Duodenal mucosa (tissue), 2 donors: ENCODE results near the gene TYW1B.
"Not testable (repeated sequence)": the region's sequence is repeated elsewhere in the genome, so short reads cannot be mapped to it uniquely, and the experiment has no call there.

Experiments used
- H3K27ac ChIP-seq: one replicate; pipeline ENCODE4 v1.7.0; 2013; ENCODE audit warnings: low read depth, low read length
- H3K27me3 ChIP-seq, 2 donors: one replicate each; pipeline ENCODE4 v1.7.0; 2013; ENCODE audit warnings: low read length in 2 of 2, control low read depth in 1 of 2; ENCODE audit not compliant: insufficient read depth in 2 of 2, control insufficient read depth in 1 of 2
- H3K36me3 ChIP-seq, 2 donors: one replicate each; pipeline ENCODE4 v1.7.0; 2013; ENCODE audit warnings: low read length in 2 of 2, control low read depth in 1 of 2; ENCODE audit not compliant: insufficient read depth in 2 of 2, control insufficient read depth in 1 of 2
- H3K4me1 ChIP-seq, 2 donors: one replicate each; pipeline ENCODE4 v1.7.0; 2013; ENCODE audit warnings: low read length in 2 of 2, control low read depth in 1 of 2; ENCODE audit not compliant: insufficient read depth in 2 of 2, control insufficient read depth in 1 of 2
- H3K4me3 ChIP-seq, 2 donors: one replicate each; pipeline ENCODE4 v1.7.0; 2013; ENCODE audit warnings: low read length in 2 of 2, low read depth in 1 of 2
- H3K9ac ChIP-seq, 2 donors: one replicate each; pipeline ENCODE4 v1.7.0; 2013; ENCODE audit warnings: low read length in 2 of 2, low read depth in 1 of 2
- H3K9me3 ChIP-seq, 2 donors: one replicate each; pipeline ENCODE4 v1.7.0; 2013; ENCODE audit warnings: low read length in 2 of 2, control low read depth in 1 of 2; ENCODE audit not compliant: control insufficient read depth in 1 of 2

TYW1B gene

DNA sequence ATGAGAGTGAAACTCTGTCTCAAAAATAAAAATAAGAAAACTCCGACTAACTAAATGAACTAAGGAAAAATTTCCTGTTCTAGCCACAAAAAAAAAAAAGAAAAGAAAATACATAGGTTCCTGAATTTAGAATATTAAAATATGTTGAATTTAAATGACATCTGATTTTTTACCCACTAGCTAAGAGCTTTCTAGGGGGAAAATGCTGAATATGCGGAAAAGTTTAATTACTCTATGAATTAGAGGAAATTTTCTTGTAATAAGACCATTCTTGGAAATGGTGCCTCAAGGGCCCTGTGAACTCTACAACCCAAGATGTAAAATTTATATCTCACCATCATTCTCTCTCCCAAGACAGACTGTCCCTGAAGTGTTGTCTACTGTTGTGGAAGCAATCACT lies 250.9 kb downstream of the TYW1B start:
- Histone ChIP-seq H3K27me3 (no peaks in the 10 kb centered on the region), H3K9me3 (no peaks in the 10 kb centered on the region), H3K27ac (no peak overlapping the region), H3K36me3 (no peaks in the 10 kb centered on the region), H3K9ac (no peak overlapping the region), H3K4me3 (no peak overlapping the region), H3K4me1 (no peaks in the 10 kb centered on the region)

- not testable (repeated sequence) for H3K9ac ChIP-seq, H3K27me3 ChIP-seq, H3K9me3 ChIP-seq, H3K4me1 ChIP-seq, H3K27ac ChIP-seq, H3K4me3 ChIP-seq, H3K36me3 ChIP-seq
These were observed 266.0 kb downstream of the TYW1B start for GRCh38 chr7:72561988-72562387.

GRCh38 chr7:72559546-72559945 lies 268.5 kb downstream of the TYW1B start:
- not testable (repeated sequence) for H3K27me3 ChIP-seq, H3K4me1 ChIP-seq, H3K27ac ChIP-seq, H3K9ac ChIP-seq, H3K4me3 ChIP-seq, H3K9me3 ChIP-seq, H3K36me3 ChIP-seq

- not testable (repeated sequence) for H3K4me1 ChIP-seq, H3K27ac ChIP-seq, H3K27me3 ChIP-seq, H3K36me3 ChIP-seq, H3K9me3 ChIP-seq, H3K9ac ChIP-seq, H3K4me3 ChIP-seq
These were observed 271.3 kb downstream of the TYW1B start for GRCh38 chr7:72556733-72557132.

DNA sequence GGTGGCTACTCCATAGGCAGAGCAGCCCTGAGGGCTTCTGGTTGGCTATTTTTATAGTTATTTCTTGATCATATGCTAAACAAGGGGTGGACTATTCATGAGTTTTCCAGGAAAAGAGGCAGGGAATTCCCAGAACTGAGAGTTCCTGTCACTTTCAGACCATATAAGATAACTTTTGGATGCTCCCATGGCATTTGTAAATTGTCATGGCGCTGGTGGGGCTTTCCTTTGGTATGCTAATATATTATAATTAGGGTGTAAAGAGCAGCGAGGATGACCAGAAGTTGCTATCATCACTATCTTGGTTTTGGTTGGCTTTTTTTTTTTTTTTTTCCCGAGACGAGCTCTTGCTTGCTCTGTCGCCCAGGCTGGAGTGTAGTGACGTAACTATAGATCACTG lies 272.8 kb downstream of the TYW1B start:
- H3K36me3 ChIP-seq, H3K9me3 ChIP-seq, H3K4me3 ChIP-seq, H3K27me3 ChIP-seq, H3K9ac ChIP-seq, H3K4me1 ChIP-seq, H3K27ac ChIP-seq: not testable (repeated sequence)

DNA sequence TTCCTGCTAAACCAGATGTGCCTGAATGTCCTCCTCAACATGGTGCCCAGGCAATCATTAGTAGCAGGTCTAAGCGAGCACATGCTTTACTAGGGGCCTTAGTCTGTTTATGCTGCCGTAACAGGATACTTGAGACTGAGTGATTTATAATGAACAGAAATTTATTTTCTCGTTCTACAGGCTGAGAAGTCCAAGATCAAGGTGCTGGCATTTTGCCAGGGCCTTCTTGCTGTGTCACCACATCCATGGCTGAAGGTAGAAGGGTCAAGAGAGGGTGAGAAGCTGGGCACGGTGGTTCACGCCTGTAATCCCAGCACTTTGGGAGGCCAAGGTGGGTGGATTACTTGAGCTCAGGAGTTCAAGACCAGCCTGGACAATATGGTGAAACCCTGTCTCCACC lies 273.6 kb downstream of the TYW1B start:
- H3K4me3 ChIP-seq, H3K9ac ChIP-seq, H3K27ac ChIP-seq, H3K36me3 ChIP-seq, H3K9me3 ChIP-seq, H3K4me1 ChIP-seq, H3K27me3 ChIP-seq: not testable (repeated sequence)

- H3K9me3 ChIP-seq, H3K9ac ChIP-seq, H3K4me1 ChIP-seq, H3K36me3 ChIP-seq, H3K4me3 ChIP-seq, H3K27ac ChIP-seq, H3K27me3 ChIP-seq: not testable (repeated sequence)
These were observed 277.5 kb downstream of the TYW1B start for GRCh38 chr7:72550454-72550853.

- not testable (repeated sequence) for H3K9me3 ChIP-seq, H3K36me3 ChIP-seq, H3K9ac ChIP-seq, H3K27ac ChIP-seq, H3K4me3 ChIP-seq, H3K27me3 ChIP-seq, H3K4me1 ChIP-seq
These were observed 281.3 kb downstream of the TYW1B start for GRCh38 chr7:72546586-72547237.

DNA sequence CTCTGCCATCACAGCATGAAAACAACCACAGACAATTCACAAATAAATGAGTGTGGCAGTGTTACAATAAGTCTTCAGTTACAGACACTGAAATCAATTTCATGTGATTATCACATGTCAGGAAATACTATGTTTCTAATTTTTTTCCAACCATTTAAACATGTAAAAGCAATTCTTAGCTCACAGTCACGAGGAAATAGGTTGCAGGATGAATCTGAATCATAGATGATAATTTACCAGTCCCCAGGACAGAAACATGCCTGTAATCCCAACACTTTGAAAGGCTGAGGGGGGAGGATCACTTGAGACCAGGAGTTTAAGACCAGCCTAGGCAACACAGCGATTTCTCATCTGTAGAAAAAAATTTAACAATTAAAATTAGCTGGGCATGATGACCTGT lies 283.5 kb downstream of the TYW1B start:
- H3K4me1 ChIP-seq, H3K27ac ChIP-seq, H3K9ac ChIP-seq, H3K9me3 ChIP-seq, H3K4me3 ChIP-seq, H3K36me3 ChIP-seq, H3K27me3 ChIP-seq: not testable (repeated sequence)

GRCh38 chr7:72540923-72541322 lies 287.1 kb downstream of the TYW1B start:
- Histone ChIP-seq H3K4me3 (no peak overlapping the region), H3K27me3 (no peaks in the 10 kb centered on the region), H3K27ac (no peak overlapping the region), H3K9me3 (no peaks in the 10 kb centered on the region), H3K4me1 (no peaks in the 10 kb centered on the region), H3K9ac (no peak overlapping the region), H3K36me3 (no peaks in the 10 kb centered on the region)

DNA sequence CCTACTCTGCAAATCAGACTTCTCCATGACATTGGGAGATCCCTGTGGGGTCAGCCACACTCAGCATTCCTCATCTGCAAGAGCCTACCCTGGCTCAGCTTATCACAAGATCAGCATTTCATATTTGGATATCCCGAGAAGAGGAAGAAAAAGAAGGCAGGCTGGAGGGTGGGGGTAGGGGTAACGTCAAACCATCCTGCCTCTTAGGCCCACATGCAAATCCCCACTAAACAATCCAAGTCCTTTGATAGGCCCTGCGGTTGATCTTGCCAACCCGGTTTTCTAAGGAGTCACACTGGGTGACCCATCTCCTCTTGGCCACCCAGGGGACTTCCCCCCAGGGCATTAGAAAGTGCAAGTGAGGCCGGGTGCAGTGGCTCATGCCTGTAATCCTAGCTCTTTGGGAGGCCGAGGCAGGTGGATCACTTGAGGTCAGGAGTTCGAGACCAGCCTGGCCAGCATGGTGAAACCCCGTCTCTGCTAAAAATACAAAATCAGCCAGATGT lies 287.8 kb downstream of the TYW1B start:
- H3K9me3 ChIP-seq, result no peaks in the 10 kb centered on the region
- H3K9ac ChIP-seq, result no peak overlapping the region
- H3K4me1 ChIP-seq, result no peaks in the 10 kb centered on the region

More for the DNA sequence above, 287.8 kb downstream of the TYW1B start:
- Histone ChIP-seq H3K4me3 (no peak overlapping the region), H3K27me3 (no peaks in the 10 kb centered on the region), H3K36me3 (no peaks in the 10 kb centered on the region), H3K27ac (no peak overlapping the region)
